Dendritic cell treated with granulocyte-macrophage colony-stimulating factor and Interleukin-4, amounts not matched to agents 40 ng/mL and 50 ng/mL, for 4 days (primary cell): ENCODE results near the gene DNAJC13.
"Not testable (repeated sequence)": the region's sequence is repeated elsewhere in the genome, so short reads cannot be mapped to it uniquely, and the experiment has no call there.

Experiments
- H3K27ac Mint-ChIP-seq: one replicate; pipeline ENCODE4 v1.8.0; 2022; ENCODE audit warnings: mild to moderate bottlenecking, mixed read lengths
- H3K27me3 Mint-ChIP-seq: one replicate; pipeline ENCODE4 v1.8.0; 2022; ENCODE audit warnings: mild to moderate bottlenecking, mixed read lengths
- H3K36me3 Mint-ChIP-seq: one replicate; pipeline ENCODE4 v1.8.0; 2022; ENCODE audit warnings: low read depth, mixed read lengths
- H3K4me1 Mint-ChIP-seq: one replicate; pipeline ENCODE4 v1.8.0; 2022; ENCODE audit warnings: low read depth, mixed read lengths
- H3K4me3 Mint-ChIP-seq: one replicate; pipeline ENCODE4 v1.8.0; 2022; ENCODE audit warnings: mild to moderate bottlenecking, moderate library complexity, mixed read lengths
- H3K9me3 Mint-ChIP-seq: one replicate; pipeline ENCODE4 v1.8.0; 2022; ENCODE audit warnings: mixed read lengths
- intact Hi-C: fragments of 100-400 bp; cut with micrococcal nuclease; formaldehyde crosslinking; loops from one replicate; pipeline ENCODE4 v1.15.0; 2022

The DNAJC13 gene

GRCh38 chr3:132395126-132395525, 22.2 kb upstream of the DNAJC13 start:
- intact Hi-C loops = loop anchor here (10.0 kb wide), 1 partner anchor 360 kb away; the partner anchor contains the start of gene CPNE4
- H3K4me1 Mint-ChIP-seq = no peaks in the 10 kb centered on the region
- no peak overlapping the region for H3K4me3 Mint-ChIP-seq
- no peaks in the 10 kb centered on the region for H3K27me3 Mint-ChIP-seq
- no peaks in the 10 kb centered on the region for H3K36me3 Mint-ChIP-seq
- no peak overlapping the region for H3K27ac Mint-ChIP-seq
- H3K9me3 Mint-ChIP-seq = no peaks in the 10 kb centered on the region

- Mint-ChIP-seq H3K27ac (no peak overlapping the region), H3K36me3 (no peaks in the 10 kb centered on the region), H3K4me3 (no peak overlapping the region), H3K27me3 (no peaks in the 10 kb centered on the region), H3K4me1 (no peaks in the 10 kb centered on the region), H3K9me3 (no peaks in the 10 kb centered on the region)
- intact Hi-C loops = loop anchor here (10.0 kb wide), 1 partner anchor 361 kb away; the partner anchor contains the start of gene CPNE4
Measured at GRCh38 chr3:132396255-132396654, 21.0 kb upstream of the DNAJC13 start.

- intact Hi-C loops = loop anchor here (10.0 kb wide), 1 partner anchor 362 kb away; the partner anchor contains the start of gene CPNE4
- H3K4me1 Mint-ChIP-seq, H3K36me3 Mint-ChIP-seq, H3K4me3 Mint-ChIP-seq, H3K27me3 Mint-ChIP-seq, H3K27ac Mint-ChIP-seq, H3K9me3 Mint-ChIP-seq: not testable (repeated sequence)
Measured at GRCh38 chr3:132396776-132397175, 20.5 kb upstream of the DNAJC13 start.

- no peaks in the 10 kb centered on the region for H3K9me3 Mint-ChIP-seq
- H3K27me3 Mint-ChIP-seq = no peaks in the 10 kb centered on the region
- H3K36me3 Mint-ChIP-seq = no peaks in the 10 kb centered on the region
- H3K4me1 Mint-ChIP-seq = no peaks in the 10 kb centered on the region
- intact Hi-C loops = loop anchor here (1.0 to 10.0 kb wide), 3 partner anchors 47 to 364 kb away; partner anchors contain the start of gene CPNE4
- H3K4me3 Mint-ChIP-seq = no peak overlapping the region
- H3K27ac Mint-ChIP-seq = no peak overlapping the region
Measured at GRCh38 chr3:132399054-132399929, 18.0 kb upstream of the DNAJC13 start.

GRCh38 chr3:132401255-132401654, 16.0 kb upstream of the DNAJC13 start:
- Mint-ChIP-seq H3K4me1 (peaks cover 7% of the 10 kb centered on the region), H3K9me3 (no peaks in the 10 kb centered on the region), H3K4me3 (no peak overlapping the region), H3K27me3 (no peaks in the 10 kb centered on the region), H3K36me3 (no peaks in the 10 kb centered on the region), H3K27ac (no peak overlapping the region)
- intact Hi-C loops = no loop called here

- intact Hi-C loops = no loop called here
- Mint-ChIP-seq H3K27ac (no peak overlapping the region), H3K27me3 (no peaks in the 10 kb centered on the region), H3K4me3 (no peak overlapping the region), H3K36me3 (no peaks in the 10 kb centered on the region), H3K4me1 (peaks cover 19% of the 10 kb centered on the region), H3K9me3 (no peaks in the 10 kb centered on the region)
Measured at GRCh38 chr3:132404276-132404675, 13.0 kb upstream of the DNAJC13 start.

GRCh38 chr3:132405188-132405587, 12.1 kb upstream of the DNAJC13 start:
- Mint-ChIP-seq H3K27me3 (no peaks in the 10 kb centered on the region), H3K36me3 (no peaks in the 10 kb centered on the region), H3K4me3 (no peak overlapping the region), H3K9me3 (no peaks in the 10 kb centered on the region), H3K4me1 (peaks cover 19% of the 10 kb centered on the region), H3K27ac (no peak overlapping the region)
- intact Hi-C loops = no loop called here

GRCh38 chr3:132405609-132406299, 11.5 kb upstream of the DNAJC13 start:
- intact Hi-C loops = no loop called here
- Mint-ChIP-seq H3K4me1 (peaks cover 19% of the 10 kb centered on the region), H3K4me3 (no peak overlapping the region), H3K27me3 (no peaks in the 10 kb centered on the region), H3K36me3 (no peaks in the 10 kb centered on the region), H3K27ac (peak overlapping the region; percentile 53), H3K9me3 (no peaks in the 10 kb centered on the region)

GRCh38 chr3:132406587-132406986, 10.7 kb upstream of the DNAJC13 start:
- Mint-ChIP-seq H3K27ac (peak overlapping the region; percentile 53), H3K4me1 (peaks cover 19% of the 10 kb centered on the region), H3K36me3 (no peaks in the 10 kb centered on the region), H3K27me3 (no peaks in the 10 kb centered on the region), H3K9me3 (no peaks in the 10 kb centered on the region), H3K4me3 (no peak overlapping the region)
- intact Hi-C loops = no loop called here

GRCh38 chr3:132407025-132407424, 10.3 kb upstream of the DNAJC13 start:
- Mint-ChIP-seq H3K4me3 (no peak overlapping the region), H3K9me3 (no peaks in the 10 kb centered on the region), H3K4me1 (peaks cover 19% of the 10 kb centered on the region), H3K27ac (peak overlapping the region; percentile 53), H3K36me3 (no peaks in the 10 kb centered on the region), H3K27me3 (no peaks in the 10 kb centered on the region)
- intact Hi-C loops = no loop called here

GRCh38 chr3:132414841-132415240, 2.5 kb upstream of the DNAJC13 start:
- Mint-ChIP-seq H3K27me3 (no peaks in the 10 kb centered on the region), H3K27ac (no peak overlapping the region), H3K9me3 (no peaks in the 10 kb centered on the region), H3K4me1 (peaks cover under 1% of the 10 kb centered on the region), H3K36me3 (peaks cover 17% of the 10 kb centered on the region), H3K4me3 (no peak overlapping the region)
- intact Hi-C loops = loop anchor here (5.0 kb wide), 3 partner anchors 307 to 1157 kb away; partner anchors contain the start of genes CDV3 and NPHP3

- intact Hi-C loops = loop anchor here (5.0 kb wide), 3 partner anchors 306 to 1156 kb away; partner anchors contain the start of genes CDV3 and NPHP3
- Mint-ChIP-seq H3K4me3 (no peak overlapping the region), H3K4me1 (peaks cover 14% of the 10 kb centered on the region), H3K27ac (peak overlapping the region; percentile 92), H3K36me3 (peaks cover 23% of the 10 kb centered on the region), H3K27me3 (no peaks in the 10 kb centered on the region), H3K9me3 (no peaks in the 10 kb centered on the region)
Measured at GRCh38 chr3:132416161-132416560, 1.1 kb upstream of the DNAJC13 start.

GRCh38 chr3:132417695-132418411, 551 bp downstream of the DNAJC13 start:
- Mint-ChIP-seq H3K27ac (peak overlapping the region; percentile 92), H3K4me3 (peak overlapping the region; percentile 98), H3K36me3 (peaks cover 39% of the 10 kb centered on the region), H3K9me3 (no peaks in the 10 kb centered on the region), H3K4me1 (peaks cover 15% of the 10 kb centered on the region), H3K27me3 (no peaks in the 10 kb centered on the region)
- intact Hi-C loops = loop anchor here (5.0 kb wide), 3 partner anchors 304 to 1154 kb away; partner anchors contain the start of genes CDV3 and NPHP3
